ES-I3 (cell line): ENCODE measurements around the gene CLDN3.
"Not testable (repeated sequence)": the region's sequence is repeated elsewhere in the genome, so short reads cannot be mapped to it uniquely, and the experiment has no call there.

Experiments used
- H3K36me3 ChIP-seq: 2 replicates; pipeline ENCODE4 v1.6.1; 2013; ENCODE audit warnings: mild to moderate bottlenecking, low read length, control low read depth, moderate library complexity; ENCODE audit not compliant: insufficient read depth
- H3K4me1 ChIP-seq: 2 replicates; pipeline ENCODE4 v1.6.1; 2013; ENCODE audit warnings: mild to moderate bottlenecking, control low read depth, low read length; ENCODE audit not compliant: insufficient read depth
- H3K9ac ChIP-seq: 2 replicates; pipeline ENCODE4 v1.6.1; 2013; ENCODE audit warnings: low read depth, mild to moderate bottlenecking, low read length, moderate library complexity
- H3K9me3 ChIP-seq: 2 replicates; pipeline ENCODE4 v1.6.1; 2013; ENCODE audit warnings: mild to moderate bottlenecking, low read length, moderate library complexity; ENCODE audit not compliant: control insufficient read depth, insufficient read depth

Gene CLDN3

GRCh38 chr7:73735528-73735905 lies 34.6 kb downstream of the CLDN3 start:
- Histone ChIP-seq H3K9ac (no peak overlapping the region), H3K4me1 (peaks cover 5% of the 10 kb centered on the region), H3K36me3 (no peaks in the 10 kb centered on the region; the same call in 1 of the 2 replicates), H3K9me3 (no peaks in the 10 kb centered on the region)

- H3K36me3 ChIP-seq: no peaks in the 10 kb centered on the region; the same call in 1 of the 2 replicates
- no peak overlapping the region for H3K9ac ChIP-seq
- H3K9me3 ChIP-seq: no peaks in the 10 kb centered on the region
- peaks cover 3% of the 10 kb centered on the region for H3K4me1 ChIP-seq
These were observed 35.2 kb downstream of the CLDN3 start for GRCh38 chr7:73734619-73735527.

DNA sequence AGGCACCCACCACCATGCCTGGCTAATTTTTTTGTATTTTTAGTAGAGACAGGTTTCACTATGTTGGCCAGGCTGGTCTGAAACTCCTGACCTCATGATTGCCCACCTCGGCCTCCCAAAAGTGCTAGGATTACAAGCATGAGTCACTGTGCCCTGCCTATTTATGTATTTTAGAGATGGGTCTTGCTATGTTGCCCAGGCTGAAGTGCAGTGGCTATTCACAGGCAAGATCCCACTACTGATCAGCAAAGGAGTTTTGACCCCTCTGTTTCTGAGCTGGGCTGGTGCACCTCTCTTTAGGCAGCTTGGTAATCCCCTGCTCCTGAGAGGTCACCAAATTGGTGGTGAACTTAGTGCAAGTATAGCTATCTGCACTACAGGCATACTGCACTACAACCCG lies 37.7 kb downstream of the CLDN3 start:
- no peaks in the 10 kb centered on the region for H3K9me3 ChIP-seq
- H3K4me1 ChIP-seq: no peaks in the 10 kb centered on the region; the same call in 1 of the 2 replicates
- no peaks in the 10 kb centered on the region; the same call in 1 of the 2 replicates for H3K36me3 ChIP-seq
- no peak overlapping the region for H3K9ac ChIP-seq

- H3K36me3 ChIP-seq: no peaks in the 10 kb centered on the region
- H3K9ac ChIP-seq: no peak overlapping the region
- H3K9me3 ChIP-seq: no peaks in the 10 kb centered on the region
These were observed 39.6 kb downstream of the CLDN3 start for GRCh38 chr7:73730485-73730884.

DNA sequence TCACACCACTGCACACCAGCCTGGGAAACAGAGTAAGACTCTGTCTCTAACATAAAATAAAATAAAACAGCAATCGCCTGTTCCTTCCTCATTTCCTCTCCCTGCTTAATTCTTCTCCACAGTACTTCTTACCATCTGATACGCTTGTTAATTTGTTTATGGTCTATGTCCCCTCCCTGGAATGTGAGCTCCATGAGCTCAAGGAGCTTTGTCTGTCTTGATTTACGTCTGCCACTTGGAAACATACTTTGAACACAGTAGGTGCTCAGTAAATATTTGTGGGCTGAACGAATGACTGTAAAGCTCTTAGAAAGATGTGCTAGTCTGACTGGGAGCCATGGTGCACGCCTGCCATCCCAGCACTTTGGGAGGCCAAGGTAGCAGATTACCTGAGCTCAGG lies 41.5 kb downstream of the CLDN3 start:
- Histone ChIP-seq H3K9ac (no peak overlapping the region), H3K4me1 (no peaks in the 10 kb centered on the region; the same call in 1 of the 2 replicates), H3K36me3 (no peaks in the 10 kb centered on the region), H3K9me3 (no peaks in the 10 kb centered on the region)

More at GRCh38 chr7:73730485-73730884, 39.6 kb downstream of the CLDN3 start:
- H3K4me1 ChIP-seq: no peaks in the 10 kb centered on the region; the same call in 1 of the 2 replicates

DNA sequence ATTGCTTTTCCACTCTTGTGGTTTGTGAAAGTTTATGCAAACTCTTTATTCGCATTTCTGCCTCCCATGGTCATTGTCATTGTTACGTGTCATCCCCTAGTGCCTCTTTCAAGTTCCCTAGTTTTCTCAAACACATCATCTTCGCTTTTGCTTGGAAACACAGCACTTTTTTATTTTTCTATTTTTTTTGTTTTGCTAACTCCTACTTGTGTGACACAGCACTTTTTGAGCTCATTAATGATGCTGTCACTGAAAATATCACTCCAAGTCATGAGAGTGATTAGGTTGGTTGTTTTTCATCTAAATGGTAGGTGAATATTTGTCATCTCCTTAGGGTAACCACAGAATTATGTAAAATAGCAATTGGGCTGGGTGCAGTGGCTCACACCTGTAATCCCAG lies 42.1 kb downstream of the CLDN3 start:
- H3K9ac ChIP-seq: no peak overlapping the region
- H3K4me1 ChIP-seq: no peaks in the 10 kb centered on the region; the same call in 1 of the 2 replicates
- H3K36me3 ChIP-seq: no peaks in the 10 kb centered on the region
- no peaks in the 10 kb centered on the region for H3K9me3 ChIP-seq

- Histone ChIP-seq H3K4me1 (no peaks in the 10 kb centered on the region; the same call in 1 of the 2 replicates), H3K36me3 (no peaks in the 10 kb centered on the region), H3K9me3 (no peaks in the 10 kb centered on the region), H3K9ac (no peak overlapping the region)
These were observed 44.0 kb downstream of the CLDN3 start for GRCh38 chr7:73726083-73726466.

GRCh38 chr7:73723813-73724212 lies 46.3 kb downstream of the CLDN3 start:
- H3K9me3 ChIP-seq: no peaks in the 10 kb centered on the region
- no peaks in the 10 kb centered on the region for H3K4me1 ChIP-seq
- no peaks in the 10 kb centered on the region for H3K36me3 ChIP-seq
- H3K9ac ChIP-seq: no peak overlapping the region

- H3K9ac ChIP-seq: no peak overlapping the region
- H3K9me3 ChIP-seq: no peaks in the 10 kb centered on the region
- H3K4me1 ChIP-seq: no peaks in the 10 kb centered on the region
- H3K36me3 ChIP-seq: no peaks in the 10 kb centered on the region
These were observed 47.3 kb downstream of the CLDN3 start for GRCh38 chr7:73722785-73723184.

DNA sequence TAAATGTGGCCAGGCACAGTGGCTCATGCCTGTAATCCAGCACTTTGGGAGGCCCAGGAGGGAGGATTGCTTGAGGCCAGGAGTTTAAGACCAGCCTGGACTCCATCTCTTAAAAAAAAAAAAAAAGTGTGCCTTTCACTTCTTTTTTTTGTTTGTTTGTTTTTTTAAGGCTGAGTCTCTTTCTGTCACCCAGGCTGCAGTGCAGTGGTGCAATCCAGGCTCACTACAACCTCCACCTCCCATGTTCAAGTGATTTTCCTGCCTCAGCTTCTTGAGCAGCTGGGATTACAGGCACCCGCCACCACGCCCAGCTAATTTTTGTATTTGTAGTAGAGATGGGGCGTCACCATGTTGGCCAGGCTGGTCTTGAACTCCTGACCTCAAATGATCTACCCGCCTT lies 47.9 kb downstream of the CLDN3 start:
- not testable (repeated sequence) for H3K9me3 ChIP-seq, H3K4me1 ChIP-seq, H3K9ac ChIP-seq, H3K36me3 ChIP-seq

DNA sequence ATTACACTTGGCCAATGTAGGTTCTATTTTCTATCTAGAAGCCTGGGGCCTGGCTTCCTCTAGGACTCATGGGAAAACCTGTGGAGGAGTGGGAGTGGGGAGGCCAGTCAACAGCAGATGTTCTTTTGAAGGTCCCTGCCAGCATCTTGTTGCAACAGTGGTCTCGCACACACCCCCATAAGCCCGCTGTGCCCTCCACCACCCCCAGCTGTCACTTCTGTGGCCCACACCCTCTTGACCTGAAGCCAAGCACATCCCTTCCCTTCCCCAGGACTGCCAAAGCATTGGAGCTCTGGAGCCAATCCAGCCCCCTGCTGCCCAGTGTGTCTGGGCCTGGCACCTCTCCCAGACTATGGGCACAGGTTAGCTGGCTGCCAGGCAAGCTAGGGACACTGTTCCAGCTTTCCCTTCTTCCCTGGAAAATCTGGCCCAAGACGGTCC lies 48.7 kb downstream of the CLDN3 start:
- no peak overlapping the region for H3K9ac ChIP-seq
- no peaks in the 10 kb centered on the region for H3K4me1 ChIP-seq
- H3K36me3 ChIP-seq: no peaks in the 10 kb centered on the region
- no peaks in the 10 kb centered on the region for H3K9me3 ChIP-seq

DNA sequence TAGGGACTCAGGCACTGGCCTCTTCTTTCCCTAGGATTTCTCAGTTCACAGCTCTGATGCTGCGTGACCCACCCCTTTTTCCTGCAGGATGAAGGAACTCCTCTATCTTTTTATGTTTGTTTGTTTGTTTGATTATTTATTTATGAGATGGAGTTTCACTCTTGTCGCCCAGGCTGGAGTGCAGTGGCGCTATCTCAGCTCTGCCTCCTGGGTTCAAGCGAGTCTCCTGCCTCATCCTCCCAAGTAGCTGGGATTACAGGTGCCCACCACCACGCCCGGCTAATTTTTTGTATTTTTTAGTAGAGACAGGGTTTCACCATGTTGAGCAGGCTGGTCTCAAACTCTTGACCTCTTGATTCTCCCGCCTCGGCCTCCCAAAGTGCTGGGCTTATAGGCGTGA lies 49.6 kb downstream of the CLDN3 start:
- not testable (repeated sequence) for H3K9ac ChIP-seq, H3K36me3 ChIP-seq, H3K4me1 ChIP-seq, H3K9me3 ChIP-seq

- Histone ChIP-seq H3K36me3 (no peaks in the 10 kb centered on the region), H3K9ac (peak overlapping the region; percentile 36; the same call in 1 of the 2 replicates), H3K4me1 (peaks cover 9% of the 10 kb centered on the region; the same call in 1 of the 2 replicates), H3K9me3 (no peaks in the 10 kb centered on the region)
These were observed 50.3 kb downstream of the CLDN3 start for GRCh38 chr7:73719806-73720169.
